Stimulated activated CD4-positive, alpha-beta T cell treated with anti-CD3 and anti-CD28 coated beads, Interleukin-1b, Interleukin-23, amount 100 ng/mL, for 1 hour (primary cell): ENCODE results near the gene MINDY1.

ENCODE experiments used
- DNase-seq, 2 donors: peaks; one replicate each; pipeline ENCODE4 v3.0.0-alpha.2; 2020; ENCODE audit warnings: low read depth in 2 of 2

Gene MINDY1

DNA sequence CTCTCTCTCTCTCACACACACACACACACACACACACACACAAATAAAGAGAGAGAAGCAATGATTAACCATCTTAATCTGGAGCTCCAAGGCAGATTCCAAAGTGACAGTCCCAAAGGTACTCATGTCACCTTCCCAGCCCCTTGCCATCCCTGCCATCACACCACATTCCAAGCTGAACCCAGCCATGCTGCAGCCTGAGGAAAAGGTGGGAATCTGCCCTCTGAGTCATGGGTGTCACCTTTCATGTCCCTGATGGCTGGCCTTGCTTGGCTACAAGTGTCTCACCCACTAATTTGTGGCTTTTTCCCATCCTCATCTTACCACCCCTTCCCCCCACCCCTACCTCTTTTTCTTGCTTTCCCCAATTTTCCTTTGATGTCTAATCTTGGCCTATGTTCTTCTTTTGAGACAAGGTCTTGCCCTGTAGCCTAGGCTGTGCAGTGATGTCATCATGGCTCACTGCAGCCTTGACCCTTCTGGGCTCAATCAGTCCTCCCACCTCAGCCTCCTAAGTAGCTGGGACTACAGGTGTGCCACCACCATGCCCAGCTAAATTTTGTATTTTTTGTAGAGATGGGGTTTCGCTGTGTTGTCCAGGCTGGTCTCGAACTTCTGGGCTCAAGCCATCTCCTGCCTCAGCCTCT is 21.4 kb downstream of the MINDY1 start:
- no peak for DNase-seq

DNA sequence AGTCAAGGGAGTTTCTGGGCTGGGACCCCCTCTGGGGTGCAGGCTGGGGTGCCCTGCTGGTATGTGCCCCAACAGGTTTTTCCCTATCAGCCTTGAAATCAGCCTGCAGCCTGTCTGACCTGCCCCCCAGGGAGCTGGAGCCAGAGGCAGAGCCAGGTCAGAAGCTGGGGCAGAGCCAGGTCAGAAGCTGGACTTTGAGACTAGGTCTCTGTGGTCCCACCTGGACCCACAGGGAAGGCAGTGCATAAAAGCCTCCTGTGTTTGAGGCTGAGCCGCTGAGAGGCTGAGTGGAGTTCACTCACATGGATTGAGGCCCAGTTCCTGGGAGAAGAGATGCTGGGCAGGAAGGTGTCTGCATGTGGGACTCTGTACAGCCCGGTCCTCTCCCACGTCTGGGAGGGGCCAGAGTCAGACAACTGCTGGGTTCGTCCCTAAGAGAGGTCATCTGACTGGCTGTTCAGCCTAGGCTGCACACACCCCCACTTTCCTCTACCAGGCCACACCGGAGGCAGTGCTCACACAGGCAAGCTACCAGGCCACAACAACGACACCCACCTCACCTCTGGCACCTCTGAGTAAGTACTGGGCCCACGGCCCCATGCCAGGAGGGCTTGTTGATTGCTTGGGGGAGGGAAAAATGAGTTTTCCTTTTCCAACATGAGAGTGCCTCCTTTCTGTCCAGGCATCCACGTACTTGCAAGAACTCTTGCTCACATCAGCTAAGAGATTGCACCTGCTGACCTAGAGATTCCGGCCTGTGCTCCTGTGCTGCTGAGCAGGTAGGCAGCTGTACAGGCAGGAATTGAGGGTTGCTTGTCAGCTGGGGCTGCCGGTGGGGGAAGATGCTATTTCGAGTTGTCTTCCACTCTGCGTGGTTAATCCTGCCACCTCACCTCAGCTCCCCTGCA is 24.6 kb downstream of the MINDY1 start, which contains the start of gene ANXA9:
ANXA9 (plus strand) TSS at position 488 of the 908 bp plus-strand sequence. CDS start 814 bp downstream, outside the sequence.
- DNase-seq: no peak

DNA sequence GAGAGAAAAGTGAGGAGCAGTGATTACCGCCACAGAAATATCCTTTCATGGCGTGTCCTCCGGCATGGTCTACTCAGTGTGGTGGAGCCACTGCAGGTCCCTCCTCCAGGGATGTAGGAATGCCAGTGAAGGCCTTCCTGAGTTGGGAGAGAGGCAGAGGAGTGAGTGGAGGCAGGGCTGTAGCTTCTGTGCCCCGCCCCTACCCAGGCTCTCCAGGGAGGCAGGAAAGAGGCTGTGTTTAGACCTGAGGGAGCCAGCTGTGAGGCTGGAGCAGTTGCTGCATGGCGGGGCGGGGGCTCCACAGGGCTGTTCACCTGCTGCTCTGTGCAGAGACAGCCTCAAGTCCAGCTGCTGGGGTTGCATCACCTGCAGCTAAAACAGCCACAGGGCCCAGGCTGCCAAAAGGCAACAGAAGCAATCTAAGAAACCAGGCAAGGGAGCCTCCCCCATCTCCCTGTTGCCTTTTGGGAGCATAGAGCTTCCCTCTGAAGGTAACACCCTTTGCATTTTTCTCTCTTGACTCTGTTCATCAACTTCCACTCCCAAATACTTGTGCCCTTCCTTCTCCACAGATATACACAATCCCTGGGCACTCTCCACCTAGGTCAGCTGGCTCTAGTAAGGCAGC is 25.4 kb downstream of the MINDY1 start:
- no peak for DNase-seq

DNA sequence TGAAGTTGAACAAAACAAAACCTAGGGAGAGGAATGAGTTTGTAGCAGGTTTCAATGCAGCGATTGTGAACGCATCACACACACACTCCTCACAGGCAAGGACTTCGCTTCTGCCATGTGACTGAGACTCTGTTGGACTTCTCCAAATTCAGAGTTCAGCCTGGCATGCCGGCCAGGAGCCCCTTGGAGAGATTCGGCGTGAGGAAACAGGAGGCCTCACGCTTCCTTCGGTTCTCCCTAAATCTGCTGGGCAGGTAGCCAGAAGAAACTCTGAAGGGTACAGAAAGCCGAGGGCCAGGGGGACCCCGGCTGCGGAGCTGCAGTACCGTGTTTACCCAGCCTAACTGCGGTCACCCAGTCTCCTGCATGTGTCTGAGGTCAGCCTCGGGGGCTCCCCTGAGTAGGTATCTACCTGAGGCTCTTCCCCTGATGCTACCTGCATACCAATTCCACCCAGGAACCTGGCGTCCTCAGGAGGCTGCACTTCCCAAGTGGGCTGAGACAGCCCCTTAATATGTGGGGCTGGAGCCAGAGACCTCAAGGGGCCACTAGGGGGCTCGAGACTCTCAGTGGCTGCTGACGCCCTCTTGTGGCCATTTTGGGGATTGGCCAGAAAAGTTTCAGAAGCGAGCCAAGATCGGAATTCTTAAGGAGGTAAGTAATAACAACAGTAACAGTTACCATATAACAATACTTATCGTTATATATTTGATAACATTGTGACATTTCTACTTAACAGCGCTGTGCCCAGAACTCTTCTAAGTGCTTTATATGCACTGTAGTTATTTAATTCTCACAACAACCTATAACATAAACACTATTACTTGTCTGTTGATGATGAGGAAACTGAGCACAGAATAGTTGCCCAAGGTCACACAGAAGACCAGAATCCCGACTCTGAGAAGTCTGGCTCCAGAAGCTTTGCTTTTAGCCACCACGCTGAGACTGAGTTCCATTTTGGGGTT is 27.3 kb downstream of the MINDY1 start:
- DNase-seq: peak; percentile 77 to 85

DNA sequence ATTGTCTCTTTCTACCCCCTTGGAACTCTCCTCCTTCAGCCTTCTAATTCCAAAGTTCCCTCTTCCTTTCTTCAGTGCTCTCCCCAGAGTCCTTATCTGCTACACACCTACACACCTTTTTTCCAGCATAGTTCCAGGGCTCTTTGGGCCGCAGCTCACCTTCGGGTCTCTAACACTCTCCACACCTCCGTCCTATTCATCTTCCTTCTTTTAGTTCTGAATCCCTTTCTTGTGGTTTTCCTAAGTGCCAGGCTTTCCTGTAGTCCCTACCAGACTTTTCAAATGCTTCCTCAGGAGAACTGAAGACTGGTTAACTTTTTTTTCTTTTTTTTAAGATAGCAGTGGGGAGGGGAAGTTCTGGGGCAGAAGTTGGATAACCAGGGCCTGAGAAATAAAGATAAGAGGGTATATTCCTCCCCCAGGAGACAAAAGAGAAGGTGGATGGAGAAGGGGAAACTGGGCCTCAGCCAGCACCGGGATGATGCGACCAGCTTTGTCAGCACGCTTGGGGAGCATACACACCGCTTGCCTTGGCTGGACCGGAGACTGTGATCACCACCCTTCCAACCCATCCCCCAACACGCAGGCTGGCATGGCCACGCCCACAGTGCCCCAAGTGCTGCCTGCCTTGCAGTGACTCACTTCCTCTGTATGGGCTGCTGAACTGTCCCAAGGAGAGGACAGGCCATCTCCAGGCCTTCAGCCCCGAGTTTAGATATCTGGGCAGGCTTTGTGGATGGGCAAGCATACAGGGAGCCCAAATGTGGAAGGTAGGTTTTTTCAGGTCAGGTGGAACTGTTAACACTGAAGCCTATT is 29.6 kb downstream of the MINDY1 start:
- DNase-seq: peak in 1 of 2 donors; percentile 37

DNA sequence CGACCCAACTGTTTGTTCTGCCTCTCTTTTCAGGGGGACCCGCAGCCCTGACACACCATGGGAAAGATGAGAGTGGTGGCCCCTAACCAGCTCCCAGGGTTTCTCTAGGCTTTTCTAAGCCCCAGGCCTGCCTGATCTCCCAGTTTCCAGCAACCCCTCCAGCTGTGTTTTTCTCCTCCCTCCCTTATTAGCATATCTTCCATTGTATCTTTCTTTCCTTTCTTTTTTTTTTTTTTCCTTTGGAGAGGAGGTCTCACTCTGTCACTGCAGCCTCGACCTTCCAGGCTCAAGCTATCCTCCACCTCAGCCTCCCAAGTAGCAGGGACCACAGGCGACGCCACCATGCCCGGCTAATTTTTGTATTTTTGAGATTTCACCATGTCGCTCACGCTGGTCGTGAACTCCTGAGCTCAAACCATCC is 30.3 kb downstream of the MINDY1 start:
- DNase-seq: no peak

DNA sequence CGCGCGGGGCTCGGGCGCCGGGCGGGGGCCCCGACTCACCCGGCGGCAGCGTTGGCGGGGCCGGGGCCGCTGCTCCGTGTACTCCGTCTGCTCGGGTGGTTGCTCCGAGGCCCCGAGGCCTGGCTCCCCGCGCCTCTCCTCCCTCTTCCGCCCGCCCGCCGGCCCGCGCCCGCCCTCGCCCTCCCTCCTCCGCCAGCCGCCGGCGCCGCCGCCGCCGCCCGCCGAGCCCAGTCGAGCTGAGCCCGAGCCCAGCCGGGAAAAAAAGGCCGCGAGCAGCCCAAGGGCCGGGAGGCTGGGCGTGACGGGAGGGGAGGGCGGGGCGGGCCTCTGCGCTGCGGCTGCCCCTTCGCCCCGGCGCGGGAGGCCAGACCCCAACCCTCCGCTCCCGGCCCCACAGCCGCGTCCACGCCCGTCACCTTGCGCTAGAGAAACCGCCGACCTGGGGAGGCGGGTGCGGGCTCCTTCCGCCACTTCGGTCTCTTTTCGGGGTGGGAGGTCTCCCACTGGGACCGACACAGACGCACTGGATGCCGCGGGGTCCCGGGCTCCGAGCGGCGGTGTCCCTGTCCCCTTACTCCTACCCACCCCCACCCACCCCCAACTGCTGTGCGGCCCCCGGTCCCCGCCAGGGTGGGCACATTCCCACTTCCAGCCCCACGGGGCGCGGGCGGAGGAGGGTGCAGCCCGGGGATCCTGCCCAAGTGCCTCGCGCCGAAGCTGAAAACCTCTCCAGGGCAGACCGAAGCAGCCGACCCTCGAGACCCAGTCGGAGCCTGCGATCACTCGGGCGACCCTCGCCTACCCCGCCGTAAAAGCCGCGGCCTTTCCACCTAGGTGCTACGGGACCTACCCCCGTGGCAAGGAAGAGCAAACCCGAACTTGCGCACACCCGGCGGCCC is 31.9 kb downstream of the MINDY1 start, which contains the start of gene CERS2:
CERS2 (minus strand) TSS at position 256 of the 899 bp plus-strand sequence. CDS start 5,745 bp downstream, outside the sequence.
- peak; percentile 33 to 47 for DNase-seq

DNA sequence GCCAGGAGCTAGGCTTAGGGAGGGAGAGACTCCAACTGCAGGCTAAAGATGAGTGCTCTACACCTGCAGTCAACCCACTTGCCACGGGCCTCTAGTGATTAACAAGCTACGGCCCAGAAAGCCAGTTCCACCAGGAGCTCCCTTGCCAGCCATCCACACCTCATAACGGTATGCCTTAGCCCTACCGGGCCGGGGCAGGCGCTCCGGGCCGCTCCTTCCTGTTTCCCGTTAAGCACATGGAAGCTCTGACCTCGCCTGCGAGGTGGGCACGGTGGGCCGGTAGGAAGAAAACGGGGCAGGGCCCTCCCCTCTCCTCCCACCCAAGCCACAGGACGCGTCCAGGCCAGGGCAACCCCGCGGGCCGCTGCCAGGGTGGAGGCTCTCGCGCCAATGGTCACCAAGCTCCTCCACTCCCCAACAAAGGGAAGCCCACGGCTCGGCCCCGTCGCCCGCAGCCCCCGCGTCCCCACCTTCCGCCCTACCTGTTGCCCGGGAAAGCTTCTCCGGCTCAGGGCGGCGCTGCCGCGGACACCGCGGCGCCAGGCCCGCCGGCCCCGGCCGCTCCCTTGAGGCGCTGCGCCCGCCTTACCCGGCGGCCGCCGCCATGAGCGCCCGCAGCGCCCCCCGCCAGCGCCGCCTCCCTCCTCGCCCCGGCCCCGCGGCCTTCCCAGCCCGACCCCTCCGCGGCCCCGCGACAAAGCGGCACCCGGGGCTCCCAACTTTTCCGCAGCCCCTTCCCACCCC is 32.7 kb downstream of the MINDY1 start:
- DNase-seq: no peak

DNA sequence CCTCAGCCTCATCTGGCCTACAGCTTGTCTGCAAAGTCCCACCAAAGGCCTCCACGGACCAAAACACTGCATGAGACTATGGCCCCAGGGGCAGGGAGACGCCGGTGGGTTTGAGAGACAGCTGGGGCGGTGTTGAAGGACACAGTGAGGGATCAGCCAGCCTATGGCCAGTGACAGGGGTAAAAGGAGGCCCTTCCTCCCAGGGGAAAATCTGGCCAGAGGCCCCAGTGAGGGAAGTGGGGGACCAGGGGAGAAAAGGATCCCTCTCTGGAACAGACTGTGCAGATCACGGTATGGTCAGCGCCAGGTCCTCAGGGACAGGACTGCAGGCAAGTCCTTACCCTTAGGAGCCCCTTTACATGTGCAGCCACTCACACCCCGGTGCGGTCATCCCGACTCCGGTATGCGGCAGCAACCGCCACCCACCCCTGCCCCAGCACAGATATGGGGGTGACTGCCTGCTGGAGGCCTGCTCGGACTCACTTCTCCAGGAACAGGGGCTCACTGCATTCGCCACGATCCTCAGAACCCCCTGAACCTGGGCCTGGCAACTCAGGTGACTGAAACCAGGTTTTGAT is 33.4 kb downstream of the MINDY1 start:
- DNase-seq: no peak

DNA sequence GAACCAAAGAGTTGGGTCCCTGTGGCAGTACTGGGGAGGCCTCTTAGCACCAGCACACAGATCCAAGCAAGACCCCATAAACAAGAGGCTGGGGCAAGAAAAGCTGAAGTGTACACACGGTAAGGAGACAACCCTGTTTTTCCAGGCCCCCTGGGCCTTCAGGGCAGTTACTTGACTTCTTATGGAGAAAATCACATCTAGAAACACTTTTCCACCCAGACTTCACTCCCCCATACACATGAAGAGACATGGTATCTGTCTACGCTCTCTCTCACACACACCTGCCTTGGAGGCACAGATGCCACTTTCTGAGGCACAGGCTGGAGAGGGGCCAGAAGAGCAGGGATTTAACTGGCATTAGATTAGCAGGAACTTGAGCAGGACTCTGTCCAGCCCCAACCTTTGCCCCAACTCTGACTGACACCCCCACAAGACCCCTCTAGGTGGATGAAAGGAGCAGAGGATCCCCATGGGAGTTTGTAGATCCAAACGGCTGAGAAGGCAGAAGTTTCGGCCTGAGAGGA is 34.2 kb downstream of the MINDY1 start:
- DNase-seq: no peak

DNA sequence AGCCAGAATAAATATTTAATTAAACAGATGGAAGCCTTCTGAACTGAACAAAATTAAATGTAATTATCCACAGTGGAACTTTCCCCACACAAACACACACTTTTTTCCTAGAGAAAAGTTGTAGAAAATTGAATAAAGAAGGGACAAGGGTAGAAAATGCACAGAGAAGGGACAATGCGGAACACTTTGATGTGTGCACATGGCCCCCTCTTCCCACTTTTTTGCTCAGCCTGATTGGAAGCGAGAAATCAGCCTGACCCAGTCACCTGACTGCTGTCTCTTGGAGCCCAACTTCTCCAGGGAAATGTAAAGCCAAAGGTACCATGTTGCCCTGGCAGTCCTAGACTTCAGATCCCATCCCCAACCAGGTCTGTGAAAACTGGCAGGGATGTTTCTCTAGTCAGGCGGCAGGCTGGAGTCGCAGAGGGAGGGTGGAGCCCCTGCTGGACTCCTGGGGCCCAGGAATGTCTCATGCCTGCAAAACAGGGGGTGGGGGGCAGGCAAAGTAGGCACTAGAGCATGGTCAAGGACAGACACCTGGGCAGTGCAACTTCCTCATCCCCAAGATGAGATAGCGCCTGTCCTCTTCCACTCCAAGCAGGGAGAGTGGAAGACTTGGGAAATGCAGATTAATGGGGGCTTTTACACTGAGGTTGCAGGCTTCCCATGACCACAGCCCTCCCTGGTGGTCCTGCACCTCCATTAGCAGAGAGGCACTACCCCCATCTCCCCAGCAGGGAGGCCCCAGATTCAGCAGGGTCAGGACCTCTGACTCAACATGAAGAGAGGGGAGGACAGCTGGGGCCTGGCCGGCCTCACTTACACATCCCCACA is 34.9 kb downstream of the MINDY1 start:
- DNase-seq: no peak

DNA sequence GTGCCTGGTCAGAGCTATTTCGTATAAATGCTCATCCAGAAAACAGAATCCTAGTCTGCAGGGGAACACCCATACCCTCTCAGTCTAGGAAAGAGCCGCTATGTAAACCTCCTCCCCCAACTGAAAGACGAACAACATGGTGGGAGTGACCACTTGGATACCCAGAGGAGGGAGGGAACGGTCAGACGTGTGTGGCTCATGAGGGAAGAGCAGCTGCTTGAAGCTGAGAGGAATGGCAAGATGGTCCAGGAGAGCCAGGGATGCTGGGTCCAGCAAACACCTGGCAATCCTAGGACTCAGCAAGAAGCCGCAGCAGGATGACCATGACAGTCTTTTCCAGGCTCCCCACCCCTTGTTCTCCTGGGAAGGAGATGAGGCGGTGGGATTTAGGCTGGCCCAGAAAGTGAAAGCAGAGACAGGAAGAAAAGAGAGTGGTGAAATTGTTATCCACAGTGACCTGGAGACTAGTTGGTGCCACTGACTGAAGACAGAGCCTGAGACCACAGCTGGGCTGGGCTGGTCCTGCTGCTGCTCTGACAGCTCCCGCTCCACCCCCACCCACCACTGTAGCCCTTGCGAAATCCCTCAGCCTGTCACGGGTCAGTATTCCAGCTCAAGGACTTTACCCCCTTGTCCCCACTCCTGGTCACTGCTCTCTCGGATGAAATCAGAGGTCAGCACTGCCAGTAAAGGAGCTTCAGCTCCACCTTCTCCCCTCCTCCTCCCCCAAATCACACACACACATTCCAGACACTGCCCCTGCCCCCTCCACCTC is 35.7 kb downstream of the MINDY1 start:
- no peak for DNase-seq

DNA sequence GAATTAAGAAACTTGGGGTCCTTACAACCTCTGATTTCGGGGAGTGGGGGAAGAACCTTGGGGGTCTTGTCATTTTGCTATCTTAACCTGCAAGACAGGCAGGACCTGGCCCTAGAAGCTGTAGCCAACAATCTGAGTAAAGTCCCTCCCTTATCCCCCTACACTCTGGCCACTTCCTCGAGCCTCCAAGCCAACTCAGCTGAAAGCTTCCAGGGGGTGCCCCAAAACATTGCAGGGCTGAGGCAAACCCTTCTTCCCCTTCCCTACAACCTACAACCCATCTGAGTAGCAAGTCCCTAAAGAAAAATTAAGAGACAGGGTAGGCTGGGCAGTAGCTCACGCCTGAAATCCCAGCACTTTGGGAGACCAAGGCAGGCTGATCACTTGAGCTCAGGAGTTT is 37.1 kb downstream of the MINDY1 start:
- no peak for DNase-seq

DNA sequence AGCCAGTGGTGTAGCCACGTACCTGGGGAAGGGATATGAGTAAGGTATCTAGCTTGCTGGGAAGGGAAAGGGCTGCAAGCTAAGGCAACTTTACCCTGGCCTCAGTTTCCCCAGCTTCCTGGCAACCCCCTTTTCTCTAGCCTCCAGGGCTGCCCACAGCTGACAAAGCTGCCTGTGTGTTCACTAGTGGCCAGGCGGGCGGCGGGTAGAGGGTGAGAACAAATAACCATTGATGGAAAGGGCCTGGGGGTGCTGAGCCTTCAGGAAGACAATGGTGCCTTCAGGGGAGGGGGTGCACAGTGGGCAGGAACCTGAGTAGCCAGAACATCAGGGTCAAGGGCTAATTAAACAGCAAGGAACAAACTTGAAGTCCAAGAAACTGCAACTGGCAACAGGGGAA is 38.2 kb downstream of the MINDY1 start:
- no peak for DNase-seq

DNA sequence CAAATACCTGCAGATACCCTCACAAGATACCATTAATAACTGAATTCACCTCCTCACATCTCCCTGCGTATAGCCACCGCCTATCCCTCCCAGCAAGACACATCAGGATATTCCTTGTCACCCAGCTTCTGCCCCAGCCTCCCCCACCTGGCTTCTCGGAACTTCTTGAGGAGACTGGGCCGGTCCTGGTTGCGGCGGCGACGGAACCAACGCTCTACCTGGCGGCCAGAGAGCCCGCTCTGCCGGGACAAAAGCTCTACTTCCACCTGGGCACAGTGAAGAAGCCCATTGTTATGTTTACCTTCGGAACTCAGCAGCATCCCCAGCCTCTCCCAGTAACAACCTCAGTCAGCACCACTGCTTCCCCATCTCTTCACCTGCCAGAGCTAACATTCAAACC is 38.8 kb downstream of the MINDY1 start:
- DNase-seq: no peak

DNA sequence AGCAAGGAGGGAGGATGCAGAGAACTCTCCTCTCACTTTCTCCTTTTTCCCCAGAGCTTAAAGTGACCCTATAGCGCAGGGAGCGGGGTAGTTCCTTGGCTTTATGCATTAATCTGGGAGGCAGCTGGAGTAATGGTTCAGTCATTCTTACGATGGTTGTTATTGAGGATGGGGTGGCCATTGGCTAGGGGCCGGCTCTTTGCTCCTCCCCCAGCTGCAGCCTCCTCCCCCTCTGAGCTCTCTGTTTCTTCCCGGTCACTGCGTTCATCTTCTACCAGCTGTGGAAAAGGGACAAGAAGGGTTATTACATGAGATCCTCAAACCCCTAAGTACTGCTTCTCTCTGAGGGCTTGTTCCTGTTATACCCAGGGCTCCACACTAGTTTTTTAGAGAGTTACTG is 40.7 kb downstream of the MINDY1 start:
- no peak for DNase-seq
